Spleen (tissue), 7 donors: Measurements from ENCODE around the gene KCNMB4.

Experiments used
- POLR2A ChIP-seq, 3 donors: fragments of 450-650 bp; IDR thresholded peaks; one replicate each; pipeline ENCODE4 v1.5.1; 2017; ENCODE audit warnings: antibody characterized with exemption in 3 of 3, mild to moderate bottlenecking in 1 of 3
- POLR2AphosphoS5 ChIP-seq, 3 donors: sonication (generic); formaldehyde crosslinking; IDR thresholded peaks; one replicate each; pipeline ENCODE4 v1.5.1; 2017; ENCODE audit warnings: antibody characterized with exemption in 3 of 3
- TF ChIP-seq, protein P1 (sequence below), 11 experiments: fragments of 200-600 bp in 7 of 11; fragments of 450-650 bp in 4 of 11; sonication (generic) in 4 of 11; IDR thresholded peaks in 8 of 11; conservative IDR thresholded peaks in 3 of 11; 1 replicate in 7 of 11; 2 replicates in 4 of 11; pipeline versions ENCODE4 v1.4.0 to v1.8.0; 2016 to 2021; ENCODE audit warnings: antibody characterized with exemption in 11 of 11, inconsistent platforms in 4 of 11, mild to moderate bottlenecking in 1 of 11
- donor health status: DM: no; HTN: no; CAD: no; lungs with moderate emphysema.
- donor health status: DM: no; HTN: no; CAD: no.
- donor health status: DM: no; HTN: no; CAD: no.

GRCh38 chr12:70398002-70398401 is 31.9 kb downstream of the KCNMB4 start:
- no peak for TF ChIP-seq POLR2AphosphoS5 (IDR thresholded peaks at IDR 0.05)
- TF ChIP-seq, protein P1, sequence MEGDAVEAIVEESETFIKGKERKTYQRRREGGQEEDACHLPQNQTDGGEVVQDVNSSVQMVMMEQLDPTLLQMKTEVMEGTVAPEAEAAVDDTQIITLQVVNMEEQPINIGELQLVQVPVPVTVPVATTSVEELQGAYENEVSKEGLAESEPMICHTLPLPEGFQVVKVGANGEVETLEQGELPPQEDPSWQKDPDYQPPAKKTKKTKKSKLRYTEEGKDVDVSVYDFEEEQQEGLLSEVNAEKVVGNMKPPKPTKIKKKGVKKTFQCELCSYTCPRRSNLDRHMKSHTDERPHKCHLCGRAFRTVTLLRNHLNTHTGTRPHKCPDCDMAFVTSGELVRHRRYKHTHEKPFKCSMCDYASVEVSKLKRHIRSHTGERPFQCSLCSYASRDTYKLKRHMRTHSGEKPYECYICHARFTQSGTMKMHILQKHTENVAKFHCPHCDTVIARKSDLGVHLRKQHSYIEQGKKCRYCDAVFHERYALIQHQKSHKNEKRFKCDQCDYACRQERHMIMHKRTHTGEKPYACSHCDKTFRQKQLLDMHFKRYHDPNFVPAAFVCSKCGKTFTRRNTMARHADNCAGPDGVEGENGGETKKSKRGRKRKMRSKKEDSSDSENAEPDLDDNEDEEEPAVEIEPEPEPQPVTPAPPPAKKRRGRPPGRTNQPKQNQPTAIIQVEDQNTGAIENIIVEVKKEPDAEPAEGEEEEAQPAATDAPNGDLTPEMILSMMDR (IDR thresholded peaks at IDR 0.05 in 8 of 11, conservative IDR thresholded peaks at IDR 0.05 in 3 of 11), result no peak
- no peak for TF ChIP-seq POLR2A (IDR thresholded peaks at IDR 0.05)
